GM12872 (cell line): ENCODE results near the gene TXK.

ENCODE experiments used
- TF ChIP-seq, protein P1 (sequence below): IDR thresholded peaks from 3 replicates; pipeline ENCODE4 v1.5.1; 2011; ENCODE audit warnings: low read depth, mild to moderate bottlenecking, low read length, moderate library complexity; ENCODE audit not compliant: insufficient read depth

Gene TXK

DNA sequence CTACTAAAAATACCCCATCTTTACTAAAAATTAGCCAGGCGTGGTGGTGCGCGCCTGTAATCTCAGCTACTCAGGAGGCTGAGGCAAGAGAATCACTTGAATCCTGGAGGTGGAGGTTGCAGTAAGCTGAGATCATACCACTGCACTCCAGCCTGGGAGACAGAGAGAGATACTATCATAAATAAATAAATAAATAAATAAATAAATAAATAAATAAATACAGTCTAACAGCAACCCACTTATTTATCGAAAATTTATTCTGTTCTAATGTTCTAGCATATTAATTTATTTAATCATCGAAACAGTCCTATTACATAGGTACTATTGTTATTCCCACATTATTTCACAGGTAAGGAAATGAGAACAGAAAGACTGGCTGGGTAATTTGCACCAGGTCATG is 18.2 kb upstream of the TXK start:
- TF ChIP-seq, protein P1, sequence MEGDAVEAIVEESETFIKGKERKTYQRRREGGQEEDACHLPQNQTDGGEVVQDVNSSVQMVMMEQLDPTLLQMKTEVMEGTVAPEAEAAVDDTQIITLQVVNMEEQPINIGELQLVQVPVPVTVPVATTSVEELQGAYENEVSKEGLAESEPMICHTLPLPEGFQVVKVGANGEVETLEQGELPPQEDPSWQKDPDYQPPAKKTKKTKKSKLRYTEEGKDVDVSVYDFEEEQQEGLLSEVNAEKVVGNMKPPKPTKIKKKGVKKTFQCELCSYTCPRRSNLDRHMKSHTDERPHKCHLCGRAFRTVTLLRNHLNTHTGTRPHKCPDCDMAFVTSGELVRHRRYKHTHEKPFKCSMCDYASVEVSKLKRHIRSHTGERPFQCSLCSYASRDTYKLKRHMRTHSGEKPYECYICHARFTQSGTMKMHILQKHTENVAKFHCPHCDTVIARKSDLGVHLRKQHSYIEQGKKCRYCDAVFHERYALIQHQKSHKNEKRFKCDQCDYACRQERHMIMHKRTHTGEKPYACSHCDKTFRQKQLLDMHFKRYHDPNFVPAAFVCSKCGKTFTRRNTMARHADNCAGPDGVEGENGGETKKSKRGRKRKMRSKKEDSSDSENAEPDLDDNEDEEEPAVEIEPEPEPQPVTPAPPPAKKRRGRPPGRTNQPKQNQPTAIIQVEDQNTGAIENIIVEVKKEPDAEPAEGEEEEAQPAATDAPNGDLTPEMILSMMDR, result no peak

DNA sequence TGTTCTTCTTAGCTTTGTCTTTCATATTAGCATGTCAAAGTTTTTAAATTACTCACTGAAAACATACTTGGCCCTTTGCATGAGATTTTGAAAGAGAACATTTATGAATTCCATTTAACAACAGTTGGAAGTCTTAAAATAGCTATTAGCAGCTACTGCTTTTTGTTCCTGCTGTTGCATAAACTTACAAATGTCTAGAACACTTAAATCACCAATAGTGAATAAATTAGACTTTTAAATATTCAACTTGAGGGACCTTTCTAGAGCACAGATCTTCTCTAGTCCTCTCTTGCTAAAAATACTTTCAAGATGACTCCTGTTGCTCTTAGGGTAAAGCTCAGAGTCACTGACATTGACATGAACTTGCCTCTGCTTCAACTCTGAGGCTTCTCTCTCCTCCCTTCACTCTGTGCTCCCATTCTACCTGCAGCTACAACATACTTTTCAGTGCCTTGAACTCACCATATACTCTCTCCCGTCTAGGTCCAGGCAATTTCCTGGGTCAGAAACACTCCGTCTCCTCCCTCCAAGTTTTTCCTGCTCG is 15.8 kb upstream of the TXK start:
- TF ChIP-seq, protein P1, result no peak

DNA sequence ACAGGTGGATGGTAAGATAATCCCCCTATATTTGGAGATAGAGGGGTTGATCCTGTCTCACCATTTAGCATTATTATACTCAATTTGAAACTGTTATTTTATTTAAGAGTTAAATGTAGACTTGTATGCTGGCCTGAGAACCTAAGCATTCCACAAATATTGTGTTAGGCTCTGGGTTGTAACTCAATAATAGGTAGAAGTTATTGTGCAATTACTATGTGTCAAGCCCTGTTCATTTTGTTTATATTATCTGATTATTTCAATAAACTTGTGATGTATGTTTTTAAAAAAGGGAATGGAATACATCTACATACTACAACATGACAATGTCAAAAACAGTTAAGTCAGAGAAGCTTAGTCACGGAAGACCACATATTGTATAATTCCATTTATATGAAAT is 13.6 kb upstream of the TXK start:
- TF ChIP-seq, protein P1, result no peak

DNA sequence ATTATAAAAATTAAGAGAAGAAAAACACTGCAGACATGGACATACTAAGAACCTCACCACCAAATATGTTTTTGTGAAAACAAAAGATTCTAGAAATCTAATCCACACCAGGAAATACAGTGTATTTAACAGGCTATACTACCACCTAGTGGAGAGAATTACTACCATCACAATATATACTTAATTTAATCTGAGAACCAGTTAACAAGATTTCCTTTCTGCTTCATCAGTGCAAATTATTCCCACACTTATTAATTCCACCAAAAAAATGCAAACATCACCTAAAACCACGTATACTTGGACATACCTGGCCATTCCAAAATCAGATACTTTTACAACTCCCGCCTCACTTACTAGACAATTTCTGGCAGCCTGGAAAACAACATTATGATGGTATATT is 7.0 kb upstream of the TXK start:
- TF ChIP-seq, protein P1, result peak; percentile 43; the same call in 1 of the 3 replicates

DNA sequence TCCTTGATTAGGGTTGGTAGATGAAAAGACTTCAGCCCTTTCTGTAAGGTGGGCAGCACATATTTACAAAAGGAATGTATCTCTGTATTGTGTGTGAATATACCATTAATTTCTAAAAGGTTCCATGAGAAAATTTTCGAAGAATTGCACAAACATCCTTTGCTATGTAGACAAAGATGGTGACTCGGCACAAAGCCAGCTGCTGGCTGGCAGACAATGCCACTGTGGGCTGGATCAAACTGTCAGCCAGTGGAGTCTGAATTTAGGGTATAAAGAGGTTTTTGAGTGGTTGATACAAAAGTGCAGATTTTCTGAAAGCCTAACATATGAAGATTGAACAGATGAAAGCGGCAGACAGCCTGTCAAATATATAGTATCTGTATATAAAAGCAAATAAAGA is 5.6 kb upstream of the TXK start:
- TF ChIP-seq, protein P1, result no peak

DNA sequence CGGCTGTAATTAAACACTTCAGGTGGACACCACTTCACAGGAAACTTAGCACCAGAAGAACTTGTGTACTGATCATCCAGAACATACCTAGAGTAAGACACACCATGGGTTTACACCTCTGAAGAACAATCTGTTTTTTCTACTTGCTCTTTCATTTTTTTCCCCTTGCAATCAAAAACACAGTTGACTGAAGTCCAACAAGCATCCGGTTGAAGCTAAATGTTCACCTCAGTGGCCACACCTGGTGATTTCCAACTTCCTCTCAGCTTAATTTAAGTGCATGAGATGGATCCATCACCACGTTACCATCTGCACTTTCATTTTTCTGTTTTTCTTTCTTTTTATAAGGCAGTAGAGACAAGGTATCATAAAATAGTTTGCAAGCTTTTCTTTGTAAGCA is 4.9 kb upstream of the TXK start:
- TF ChIP-seq, protein P1, result no peak

DNA sequence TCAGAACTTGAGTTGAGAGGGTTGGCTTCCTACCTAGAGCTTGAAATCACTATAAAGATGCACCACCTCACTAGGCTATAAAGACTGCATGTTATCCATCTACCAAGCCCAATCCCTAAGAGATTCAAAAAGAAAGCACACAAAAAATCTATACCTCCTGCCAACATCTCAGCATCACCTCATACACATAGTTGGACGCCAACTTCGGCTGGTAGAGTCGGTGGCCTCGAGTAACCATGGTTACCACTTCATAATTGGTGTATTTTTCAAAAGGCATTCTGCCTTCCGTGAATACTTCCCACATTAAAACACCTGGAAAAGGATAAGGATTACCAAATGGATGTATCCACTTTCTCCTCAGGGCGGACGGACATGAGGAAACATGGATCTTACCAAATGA is 4.5 kb upstream of the TXK start:
- TF ChIP-seq, protein P1, result no peak
